Measurements from ENCODE around the gene CEP164. TPM values are rescaled to one million over a fixed set of nuclear protein-coding genes. Genes with fewer than 3 reads are reported as not detected.

The CEP164 gene
- total and polyA plus RNA-seq, 10 of the 15 experiments (the other 5 are each of a cell fraction or from before 2014, with no cell fraction given) = 4.2 to 31.2 (median 20.2) TPM

DNA sequence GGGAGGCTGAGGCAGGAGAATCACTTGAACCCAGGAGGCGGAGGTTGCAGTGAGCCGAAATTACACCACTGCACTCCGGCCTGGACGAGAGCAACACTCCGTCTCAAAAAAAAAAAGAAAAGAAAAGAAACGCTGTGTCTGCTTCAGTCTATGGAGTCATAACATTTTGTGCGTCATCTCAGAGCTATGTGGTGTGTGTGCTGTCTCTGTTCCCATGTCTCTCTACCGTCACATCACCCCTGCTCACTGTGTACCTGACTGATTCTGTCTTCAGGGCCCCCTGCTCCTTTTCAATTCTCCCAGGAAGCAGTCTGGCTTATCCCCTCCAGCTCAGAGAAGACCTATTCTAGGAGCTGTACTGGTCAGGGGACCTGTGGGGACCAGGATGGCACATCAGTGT, 29.5 kb upstream of the CEP164 start:
- H3K4me3 ChIP-seq = no peak overlapping the region
- 83% methylated on average over 8 of the region's 8 CpGs for WGBS (ENCODE audit: insufficient coverage, insufficient replicate concordance, low lambda C conversion rate, missing lambda C conversion rate)
- H3K27me3 ChIP-seq (replicated peaks in 1 of 2; ENCODE audit: control insufficient read depth in 2 of 2, insufficient read depth in 2 of 2, low read length in 1 of 2) = no peaks in the 10 kb centered on the region
- H3K36me3 ChIP-seq (ENCODE audit: control insufficient read depth in 2 of 2, insufficient read depth in 2 of 2, low read length in 1 of 2) = no peaks in the 10 kb centered on the region
- DNase-seq (ENCODE audit: low read depth, low spot score) = no peak
- BruUV-seq (replicated peaks) = no TSS peak
- no peaks in the 10 kb centered on the region for H3K9me3 ChIP-seq (replicated peaks; ENCODE audit: control insufficient read depth, insufficient read depth, low read length)
- no peaks in the 10 kb centered on the region for H3K4me1 ChIP-seq (ENCODE audit: control insufficient read depth, insufficient read depth, low read length)
- ChIA-PET SMC1A (ENCODE audit: uncharacterized antibody, unreplicated experiment) (interaction anchor here (0.6 kb wide), 1 partner anchor 54 kb away, joined by 4 read pairs; no protein-coding TSS in a partner anchor), POLR2A (no interaction called here), RAD21 (ENCODE audit: unreplicated experiment) (no interaction called here), CTCF (interaction anchor here (0.6 kb wide), 1 partner anchor 62 kb away, joined by 3 read pairs; no protein-coding TSS in a partner anchor)
- intact Hi-C loops (cut with micrococcal nuclease; ENCODE audit: unreplicated experiment) = no loop called here
- in situ Hi-C loops (cut with MboI) = no loop called here
- no peak for ATAC-seq
- peak; percentile 57 for FAIRE-seq
- H3K9ac ChIP-seq (ENCODE audit: control insufficient read depth, insufficient read depth, low read length) = no peak overlapping the region
- H3K4me2 ChIP-seq (ENCODE audit: control insufficient read depth, insufficient read depth) = no peak overlapping the region
- H2AFZ ChIP-seq (ENCODE audit: control insufficient read depth, low read depth, low read length) = no peak overlapping the region
- no peaks in the 10 kb centered on the region for H4K20me1 ChIP-seq (ENCODE audit: control insufficient read depth, insufficient read depth)
- H3K79me2 ChIP-seq (ENCODE audit: control insufficient read depth, insufficient read depth, low read length) = no peaks in the 10 kb centered on the region
- H3K27ac ChIP-seq (ENCODE audit: control insufficient read depth, insufficient read depth) = no peak overlapping the region
- TF ChIP-seq FOXM1 (IDR thresholded peaks at IDR 0.05; ENCODE audit: low read depth, low read length) (no peak), SMARCA5 (IDR thresholded peaks at IDR 0.05) (no peak), ZNF217 (IDR thresholded peaks at IDR 0.05) (no peak), KDM1A (IDR thresholded peaks at IDR 0.05; ENCODE audit: borderline replicate concordance) (no peak), ZNF622 (IDR thresholded peaks at IDR 0.05) (no peak), SUZ12 (IDR thresholded peaks at IDR 0.05; ENCODE audit: unreplicated experiment) (no peak), TBL1XR1 (IDR thresholded peaks at IDR 0.05; ENCODE audit: low read depth, low read length) (no peak), YY1 (IDR thresholded peaks at IDR 0.05; ENCODE audit: low read depth, low read length) (no peak), ZBTB40 (IDR thresholded peaks at IDR 0.05; ENCODE audit: borderline replicate concordance) (no peak), EP300 (IDR thresholded peaks at IDR 0.05; ENCODE audit: borderline replicate concordance in 1 of 2, control insufficient read depth in 1 of 2, low read depth in 2 of 2, low read length in 2 of 2) (no peak), NFYB (IDR thresholded peaks at IDR 0.05; ENCODE audit: insufficient read depth, low read depth, low read length) (no peak)
- TF ChIP-seq, protein P1, sequence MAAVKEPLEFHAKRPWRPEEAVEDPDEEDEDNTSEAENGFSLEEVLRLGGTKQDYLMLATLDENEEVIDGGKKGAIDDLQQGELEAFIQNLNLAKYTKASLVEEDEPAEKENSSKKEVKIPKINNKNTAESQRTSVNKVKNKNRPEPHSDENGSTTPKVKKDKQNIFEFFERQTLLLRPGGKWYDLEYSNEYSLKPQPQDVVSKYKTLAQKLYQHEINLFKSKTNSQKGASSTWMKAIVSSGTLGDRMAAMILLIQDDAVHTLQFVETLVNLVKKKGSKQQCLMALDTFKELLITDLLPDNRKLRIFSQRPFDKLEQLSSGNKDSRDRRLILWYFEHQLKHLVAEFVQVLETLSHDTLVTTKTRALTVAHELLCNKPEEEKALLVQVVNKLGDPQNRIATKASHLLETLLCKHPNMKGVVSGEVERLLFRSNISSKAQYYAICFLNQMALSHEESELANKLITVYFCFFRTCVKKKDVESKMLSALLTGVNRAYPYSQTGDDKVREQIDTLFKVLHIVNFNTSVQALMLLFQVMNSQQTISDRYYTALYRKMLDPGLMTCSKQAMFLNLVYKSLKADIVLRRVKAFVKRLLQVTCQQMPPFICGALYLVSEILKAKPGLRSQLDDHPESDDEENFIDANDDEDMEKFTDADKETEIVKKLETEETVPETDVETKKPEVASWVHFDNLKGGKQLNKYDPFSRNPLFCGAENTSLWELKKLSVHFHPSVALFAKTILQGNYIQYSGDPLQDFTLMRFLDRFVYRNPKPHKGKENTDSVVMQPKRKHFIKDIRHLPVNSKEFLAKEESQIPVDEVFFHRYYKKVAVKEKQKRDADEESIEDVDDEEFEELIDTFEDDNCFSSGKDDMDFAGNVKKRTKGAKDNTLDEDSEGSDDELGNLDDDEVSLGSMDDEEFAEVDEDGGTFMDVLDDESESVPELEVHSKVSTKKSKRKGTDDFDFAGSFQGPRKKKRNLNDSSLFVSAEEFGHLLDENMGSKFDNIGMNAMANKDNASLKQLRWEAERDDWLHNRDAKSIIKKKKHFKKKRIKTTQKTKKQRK (IDR thresholded peaks at IDR 0.05; ENCODE audit: low read depth, low read length) = no peak
- TF ChIP-seq, protein P2, sequence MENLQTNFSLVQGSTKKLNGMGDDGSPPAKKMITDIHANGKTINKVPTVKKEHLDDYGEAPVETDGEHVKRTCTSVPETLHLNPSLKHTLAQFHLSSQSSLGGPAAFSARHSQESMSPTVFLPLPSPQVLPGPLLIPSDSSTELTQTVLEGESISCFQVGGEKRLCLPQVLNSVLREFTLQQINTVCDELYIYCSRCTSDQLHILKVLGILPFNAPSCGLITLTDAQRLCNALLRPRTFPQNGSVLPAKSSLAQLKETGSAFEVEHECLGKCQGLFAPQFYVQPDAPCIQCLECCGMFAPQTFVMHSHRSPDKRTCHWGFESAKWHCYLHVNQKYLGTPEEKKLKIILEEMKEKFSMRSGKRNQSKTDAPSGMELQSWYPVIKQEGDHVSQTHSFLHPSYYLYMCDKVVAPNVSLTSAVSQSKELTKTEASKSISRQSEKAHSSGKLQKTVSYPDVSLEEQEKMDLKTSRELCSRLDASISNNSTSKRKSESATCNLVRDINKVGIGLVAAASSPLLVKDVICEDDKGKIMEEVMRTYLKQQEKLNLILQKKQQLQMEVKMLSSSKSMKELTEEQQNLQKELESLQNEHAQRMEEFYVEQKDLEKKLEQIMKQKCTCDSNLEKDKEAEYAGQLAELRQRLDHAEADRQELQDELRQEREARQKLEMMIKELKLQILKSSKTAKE (IDR thresholded peaks at IDR 0.05; ENCODE audit: low read depth, poor library complexity, severe bottlenecking) = no peak
- TF ChIP-seq, protein P3, sequence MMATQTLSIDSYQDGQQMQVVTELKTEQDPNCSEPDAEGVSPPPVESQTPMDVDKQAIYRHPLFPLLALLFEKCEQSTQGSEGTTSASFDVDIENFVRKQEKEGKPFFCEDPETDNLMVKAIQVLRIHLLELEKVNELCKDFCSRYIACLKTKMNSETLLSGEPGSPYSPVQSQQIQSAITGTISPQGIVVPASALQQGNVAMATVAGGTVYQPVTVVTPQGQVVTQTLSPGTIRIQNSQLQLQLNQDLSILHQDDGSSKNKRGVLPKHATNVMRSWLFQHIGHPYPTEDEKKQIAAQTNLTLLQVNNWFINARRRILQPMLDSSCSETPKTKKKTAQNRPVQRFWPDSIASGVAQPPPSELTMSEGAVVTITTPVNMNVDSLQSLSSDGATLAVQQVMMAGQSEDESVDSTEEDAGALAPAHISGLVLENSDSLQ (IDR thresholded peaks at IDR 0.05) = no peak

All from GM12878 (cell line).